Nephron (organoid): ENCODE results near the gene DCAF11.

Experiments
- H3K27ac Mint-ChIP-seq, 3 experiments: 2 replicates each; pipeline ENCODE4 v1.8.0; 2020; ENCODE audit warnings: mixed read lengths in 3 of 3, mild to moderate bottlenecking in 2 of 3, moderate library complexity in 1 of 3
- H3K27me3 Mint-ChIP-seq: 2 replicates; pipeline ENCODE4 v1.8.0; 2021; ENCODE audit warnings: low read depth, mild to moderate bottlenecking, moderate library complexity, mixed read lengths
- H3K36me3 Mint-ChIP-seq: 2 replicates; pipeline ENCODE4 v1.8.0; 2020; ENCODE audit warnings: low read depth, mixed read lengths
- H3K4me1 Mint-ChIP-seq: 2 replicates; pipeline ENCODE4 v1.8.0; 2020; ENCODE audit warnings: mixed read lengths
- H3K4me3 Mint-ChIP-seq, 3 experiments: 2 replicates each; pipeline ENCODE4 v1.8.0; 2020; ENCODE audit warnings: mild to moderate bottlenecking in 3 of 3, mixed read lengths in 3 of 3, moderate library complexity in 2 of 3
- H3K9me3 Mint-ChIP-seq: 2 replicates; pipeline ENCODE4 v1.8.0; 2020; ENCODE audit warnings: mixed read lengths
- TF ChIP-seq, protein P1 (sequence below), 3 experiments: fragments of 200-600 bp; sonication (generic); IDR thresholded peaks; one replicate each; pipeline ENCODE4 v1.5.0; 2021; ENCODE audit warnings: antibody characterized with exemption in 3 of 3; ENCODE audit not compliant: unreplicated experiment in 3 of 3

The DCAF11 gene

DNA sequence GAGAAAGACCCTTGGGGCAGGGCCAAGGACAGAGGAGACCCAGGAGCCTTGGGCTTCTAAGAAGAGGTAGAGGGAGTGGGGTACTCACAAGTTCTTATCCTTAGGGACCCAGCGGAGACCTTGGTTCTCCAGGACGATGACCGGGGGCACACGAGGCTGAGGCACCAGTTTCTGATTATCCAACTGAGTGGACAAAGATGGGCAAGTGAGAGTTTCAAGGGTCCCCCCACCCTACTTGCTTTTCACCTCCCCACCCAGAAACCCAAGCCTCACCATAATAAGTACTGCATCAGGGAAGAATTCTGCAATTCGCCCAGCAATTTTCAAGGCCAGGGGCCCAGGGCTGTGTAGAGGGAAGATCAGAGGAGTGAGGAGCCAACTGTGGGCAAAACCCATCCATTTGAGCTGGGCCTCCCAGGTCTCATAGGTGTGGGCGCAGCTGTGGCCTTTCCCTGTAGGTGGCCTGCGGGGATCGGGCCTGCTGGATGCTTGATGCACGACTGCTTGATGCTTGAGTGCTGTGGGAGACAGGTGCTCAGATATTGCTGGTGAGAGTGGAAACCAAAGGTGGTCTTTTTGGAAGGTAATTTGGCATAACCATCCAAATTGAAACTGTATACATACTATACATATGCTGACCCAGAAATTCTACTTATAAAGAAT lies 24.8 kb downstream of the DCAF11 start:
- H3K9me3 Mint-ChIP-seq = no peaks in the 10 kb centered on the region
- H3K36me3 Mint-ChIP-seq = peaks cover 24% of the 10 kb centered on the region
- TF ChIP-seq, protein P1, sequence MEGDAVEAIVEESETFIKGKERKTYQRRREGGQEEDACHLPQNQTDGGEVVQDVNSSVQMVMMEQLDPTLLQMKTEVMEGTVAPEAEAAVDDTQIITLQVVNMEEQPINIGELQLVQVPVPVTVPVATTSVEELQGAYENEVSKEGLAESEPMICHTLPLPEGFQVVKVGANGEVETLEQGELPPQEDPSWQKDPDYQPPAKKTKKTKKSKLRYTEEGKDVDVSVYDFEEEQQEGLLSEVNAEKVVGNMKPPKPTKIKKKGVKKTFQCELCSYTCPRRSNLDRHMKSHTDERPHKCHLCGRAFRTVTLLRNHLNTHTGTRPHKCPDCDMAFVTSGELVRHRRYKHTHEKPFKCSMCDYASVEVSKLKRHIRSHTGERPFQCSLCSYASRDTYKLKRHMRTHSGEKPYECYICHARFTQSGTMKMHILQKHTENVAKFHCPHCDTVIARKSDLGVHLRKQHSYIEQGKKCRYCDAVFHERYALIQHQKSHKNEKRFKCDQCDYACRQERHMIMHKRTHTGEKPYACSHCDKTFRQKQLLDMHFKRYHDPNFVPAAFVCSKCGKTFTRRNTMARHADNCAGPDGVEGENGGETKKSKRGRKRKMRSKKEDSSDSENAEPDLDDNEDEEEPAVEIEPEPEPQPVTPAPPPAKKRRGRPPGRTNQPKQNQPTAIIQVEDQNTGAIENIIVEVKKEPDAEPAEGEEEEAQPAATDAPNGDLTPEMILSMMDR (IDR thresholded peaks at IDR 0.05; ENCODE audit: unreplicated experiment in 3 of 3) = no peak
- peaks cover 3% of the 10 kb centered on the region for H3K27me3 Mint-ChIP-seq
- H3K4me1 Mint-ChIP-seq = peaks cover 35% of the 10 kb centered on the region
- peak overlapping the region; percentile 7 to 82 (median 17) for H3K27ac Mint-ChIP-seq
- H3K4me3 Mint-ChIP-seq = peak overlapping the region; percentile 86 to 98 (median 89)

- peak within 1 kb of the TSS; percentile 82 to 94 (median 94) for H3K27ac Mint-ChIP-seq
- TF ChIP-seq, protein P1 (IDR thresholded peaks at IDR 0.05; ENCODE audit: unreplicated experiment in 3 of 3) = peak; percentile 50 to 57 (median 53)
- peak within 1 kb of the TSS; percentile 86 to 98 (median 89) for H3K4me3 Mint-ChIP-seq
- peaks cover 3% of the 10 kb centered on the region for H3K27me3 Mint-ChIP-seq
- H3K36me3 Mint-ChIP-seq = peaks cover 24% of the 10 kb centered on the region
- peaks cover 40% of the 10 kb centered on the region for H3K4me1 Mint-ChIP-seq
- H3K9me3 Mint-ChIP-seq = no peaks in the 10 kb centered on the region
Measured at GRCh38 chr14:24141097-24141880, 26.7 kb downstream of the DCAF11 start, which contains the start of gene EMC9. EMC9 (minus strand) TSS chr14:24141591; CDS start chr14:24141304, 287 bp downstream.

DNA sequence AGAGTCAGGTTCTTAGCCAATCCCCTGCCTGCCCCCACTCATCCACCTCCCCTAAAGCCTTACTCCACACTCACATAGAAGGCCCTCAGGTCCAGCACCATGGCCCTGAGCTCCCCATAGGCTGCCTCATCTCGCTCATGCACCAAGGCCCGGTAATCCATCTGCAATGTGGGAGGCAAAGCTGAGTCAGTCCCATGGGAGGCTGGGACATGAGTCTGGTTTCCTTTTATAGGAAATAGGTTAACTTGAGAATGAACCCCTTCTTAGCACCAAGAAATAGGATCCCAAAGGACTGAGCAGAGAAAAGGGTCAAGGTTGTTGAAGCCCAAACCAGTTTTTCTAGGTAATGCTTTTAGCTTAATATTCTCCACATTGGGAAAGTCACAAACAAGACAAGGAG lies 28.9 kb downstream of the DCAF11 start:
- Mint-ChIP-seq H3K4me3 (peak overlapping the region; percentile 48 to 76 (median 68)), H3K27me3 (peaks cover 3% of the 10 kb centered on the region), H3K36me3 (peaks cover 13% of the 10 kb centered on the region), H3K9me3 (no peaks in the 10 kb centered on the region), H3K4me1 (peaks cover 33% of the 10 kb centered on the region), H3K27ac (peak overlapping the region in 2 of 3 experiments; percentile 84 to 94)
- TF ChIP-seq, protein P1 (IDR thresholded peaks at IDR 0.05; ENCODE audit: unreplicated experiment in 3 of 3) = no peak

DNA sequence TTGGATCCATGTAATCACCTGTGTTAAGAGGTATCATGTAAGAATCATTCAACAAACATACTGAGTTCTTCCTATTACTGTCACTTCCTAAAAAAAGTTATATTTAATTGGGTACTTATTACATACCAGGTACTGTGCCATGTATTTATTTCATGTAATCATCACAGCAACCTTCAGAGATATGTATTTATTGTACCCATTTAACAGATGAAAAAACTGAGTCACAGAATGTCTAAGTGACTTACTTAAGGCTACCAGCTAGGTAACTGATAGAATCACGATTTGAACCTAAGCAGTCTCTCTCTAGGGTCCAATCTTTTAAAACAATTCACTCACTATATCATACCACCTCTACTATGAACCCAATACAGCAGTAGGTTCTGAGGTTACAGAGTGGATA lies 29.9 kb downstream of the DCAF11 start:
- Mint-ChIP-seq H3K4me3 (peak overlapping the region; percentile 16 to 76 (median 47)), H3K27ac (peak overlapping the region in 1 of 3 experiments; percentile 45), H3K4me1 (peaks cover 25% of the 10 kb centered on the region), H3K9me3 (no peaks in the 10 kb centered on the region), H3K36me3 (peaks cover 7% of the 10 kb centered on the region), H3K27me3 (no peaks in the 10 kb centered on the region)
- TF ChIP-seq, protein P1 (IDR thresholded peaks at IDR 0.05; ENCODE audit: unreplicated experiment in 3 of 3) = no peak

DNA sequence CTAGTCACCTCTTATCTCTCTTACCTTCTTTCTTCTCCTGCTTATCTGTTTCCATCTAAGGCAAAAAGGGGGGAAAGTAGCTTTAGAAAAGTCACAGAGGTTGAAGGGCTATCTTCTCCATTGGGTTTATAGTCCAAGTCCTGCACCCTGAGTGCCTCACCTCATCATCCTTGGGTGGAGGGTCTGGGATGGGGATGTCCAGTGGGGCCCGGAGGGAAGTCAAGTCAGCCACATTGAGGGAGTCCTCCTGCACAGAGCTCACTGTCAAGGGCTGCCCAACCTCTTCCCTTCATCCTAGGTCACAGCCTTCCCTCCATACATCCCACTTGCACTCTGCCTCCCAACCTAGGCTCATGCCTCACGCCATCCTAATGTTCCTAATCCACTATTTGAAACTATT lies 30.6 kb downstream of the DCAF11 start:
- Mint-ChIP-seq H3K9me3 (no peaks in the 10 kb centered on the region), H3K27me3 (no peaks in the 10 kb centered on the region), H3K4me1 (peaks cover 18% of the 10 kb centered on the region), H3K27ac (peak overlapping the region; percentile 89 to 97 (median 94)), H3K4me3 (peak overlapping the region; percentile 96 to 98 (median 97)), H3K36me3 (peaks cover 9% of the 10 kb centered on the region)
- TF ChIP-seq, protein P1 (IDR thresholded peaks at IDR 0.05; ENCODE audit: unreplicated experiment in 3 of 3) = no peak
